Ovary (tissue), 9 donors: Measurements from ENCODE around the gene HIGD1A. TPM values are rescaled to one million over a fixed set of nuclear protein-coding genes. Genes with fewer than 3 reads are reported as not detected.

ENCODE experiments used
- DNase-seq, 5 donors: peaks; one replicate each; pipeline ENCODE4 v3.0.0-alpha.2; 2019 to 2020
- H3K27ac ChIP-seq, 2 donors: fragments of 200-600 bp; one replicate each; pipeline versions ENCODE4 v1.5.1 to v1.8.0; 2019 to 2022
- H3K27me3 ChIP-seq: fragments of 200-600 bp; one replicate; pipeline ENCODE4 v1.8.0; 2022
- H3K36me3 ChIP-seq: fragments of 200-600 bp; sonication (generic); one replicate; pipeline ENCODE4 v1.5.1; 2019
- H3K4me1 ChIP-seq: one replicate; pipeline ENCODE4 v1.8.1; 2013; ENCODE audit warnings: mild to moderate bottlenecking, moderate library complexity; ENCODE audit not compliant: insufficient read depth
- H3K4me3 ChIP-seq: fragments of 200-600 bp; sonication (generic); one replicate; pipeline ENCODE4 v1.5.1; 2017
- H3K9me3 ChIP-seq, 2 donors: fragments of 200-600 bp in 1 of 2; sonication (generic) in 1 of 2; one replicate each; pipeline versions ENCODE4 v1.5.1 to v1.8.1; 2013 to 2019; ENCODE audit warnings: mild to moderate bottlenecking in 1 of 2, moderate library complexity in 1 of 2
- CTCF ChIP-seq, 3 donors: fragments of 450-650 bp in 2 of 3; fragments of 200-600 bp in 1 of 3; IDR thresholded peaks; one replicate each; pipeline versions ENCODE4 v1.5.1 to v1.8.0; 2016 to 2022; ENCODE audit warnings: antibody characterized with exemption in 3 of 3, mild to moderate bottlenecking in 1 of 3
- EP300 ChIP-seq: sonication (generic); formaldehyde crosslinking; IDR thresholded peaks from one replicate; pipeline ENCODE4 v1.6.1; 2017; ENCODE audit warnings: antibody characterized with exemption
- POLR2A ChIP-seq: fragments of 450-650 bp; IDR thresholded peaks from one replicate; pipeline ENCODE4 v1.6.1; 2017; ENCODE audit warnings: antibody characterized with exemption, mild to moderate bottlenecking, moderate library complexity
- WGBS, 3 donors: extraction: QIAGEN DNeasy Blood & Tissue Kit in 1 of 3; methylation state at CpG; one replicate each; pipeline versions ENCODE4 v1.1.5 to v1.1.7; 2013 to 2017; 5-methylcytosine and 5-hydroxymethylcytosine counted together
- intact Hi-C, 4 donors: fragments of 100-400 bp; cut with DNase I; formaldehyde crosslinking; loops; one replicate each; pipeline versions ENCODE4 v1.11.0 to v1.15.1; 2022 to 2023
- polyA plus RNA-seq, 2 donors: library from polyadenylated mRNA; stranded (reverse); fragments of 200-250 nt in 1 of 2; fragments of 350-450 nt in 1 of 2; fragmentation: Illumina TruSeq in 1 of 2; extraction: RNeasy Lipid Tissue Mini Kit (QIAGEN cat#74804) in 1 of 2; gene quantifications; one replicate each; pipeline ENCODE4 v1.2.3, GENCODE V29; 2013 to 2014
- total RNA-seq, 7 donors: library from RNA; depleted of rRNA in 2 of 7; stranded (reverse); fragments of >200 nt in 2 of 7; fragmentation: NEBNext Ultra II Directional in 3 of 7; extraction: Animal tissue kit (Norgen Biotek cat#: 25700) in 3 of 7; gene quantifications; one replicate each; pipeline versions ENCODE4 v1.1.0 to v1.2.4, GENCODE V29; 2016 to 2023
- donor health status: DM: no; HTN: no; CAD: no; lungs with moderate emphysema.
- donor health status: DM: no; HTN: no; CAD: no.
- donor health status: Bipolar disorder and iron deficiency.
- donor health status: DM: yes; HTN: yes; CAD: no.
- donor health status: DM: no; HTN: no; CAD: no.
- donor health status: DM: yes; HTN: yes; CAD: no.

HIGD1A gene
- total and polyA plus RNA-seq, 9 donors: 44.6 to 126 (median 65.4) TPM

GRCh38 chr3:42780892-42781700 is 23.2 kb downstream of the HIGD1A start:
- Histone ChIP-seq H3K4me1 (no peaks in the 10 kb centered on the region), H3K27ac (no peak overlapping the region), H3K27me3 (no peaks in the 10 kb centered on the region), H3K4me3 (no peak overlapping the region), H3K9me3 (no peaks in the 10 kb centered on the region), H3K36me3 (no peaks in the 10 kb centered on the region)
- TF ChIP-seq CTCF (IDR thresholded peaks at IDR 0.05) (peak; percentile 58 to 78 (median 71)), EP300 (no peak)
- intact Hi-C loops: loop anchor here (2.0 to 10.0 kb wide), 5 partner anchors 54 to 101 kb away; no protein-coding TSS in a partner anchor
- 39 to 47% (median 46%) methylated on average over 11 of the region's 11 CpGs for WGBS, 3 donors
- no peak for DNase-seq

- Histone ChIP-seq H3K4me3 (no peak overlapping the region), H3K4me1 (no peaks in the 10 kb centered on the region), H3K27me3 (no peaks in the 10 kb centered on the region), H3K36me3 (no peaks in the 10 kb centered on the region), H3K27ac (no peak overlapping the region), H3K9me3 (no peaks in the 10 kb centered on the region)
- intact Hi-C loops: loop anchor here (2.0 to 10.0 kb wide), 5 partner anchors 54 to 102 kb away; no protein-coding TSS in a partner anchor
- no peak for DNase-seq
- no peak for TF ChIP-seq EP300
- TF ChIP-seq POLR2A: no peak
- TF ChIP-seq CTCF (IDR thresholded peaks at IDR 0.05): no peak
- 75 to 78% (median 76%) methylated on average over 3 of the region's 3 CpGs for WGBS, 3 donors
Measured at GRCh38 chr3:42780398-42780797, 23.9 kb downstream of the HIGD1A start.

GRCh38 chr3:42778644-42779043 is 25.6 kb downstream of the HIGD1A start:
- no peak overlapping the region for H3K4me3 ChIP-seq
- no peaks in the 10 kb centered on the region for H3K36me3 ChIP-seq
- TF ChIP-seq EP300 (peak; percentile 56), POLR2A (no peak)
- H3K4me1 ChIP-seq: no peaks in the 10 kb centered on the region
- intact Hi-C loops: no loop called here
- no peaks in the 10 kb centered on the region for H3K27me3 ChIP-seq
- 36 to 61% (median 42%) methylated on average over 2 of the region's 2 CpGs for WGBS, 3 donors
- H3K27ac ChIP-seq: no peak overlapping the region
- DNase-seq: no peak
- H3K9me3 ChIP-seq: no peaks in the 10 kb centered on the region

- Histone ChIP-seq H3K4me1 (no peaks in the 10 kb centered on the region), H3K36me3 (no peaks in the 10 kb centered on the region), H3K27ac (no peak overlapping the region), H3K4me3 (peak overlapping the region; percentile 49), H3K27me3 (no peaks in the 10 kb centered on the region), H3K9me3 (no peaks in the 10 kb centered on the region)
- intact Hi-C loops: no loop called here
- WGBS, 3 donors: 2 to 5% (median 3%) methylated on average over 6 of the region's 6 CpGs
- no peak for DNase-seq
- TF ChIP-seq EP300: no peak
- no peak for TF ChIP-seq POLR2A
- no peak for TF ChIP-seq CTCF (IDR thresholded peaks at IDR 0.05)
Measured at GRCh38 chr3:42773409-42773751, 30.9 kb downstream of the HIGD1A start.
